H9 (cell line): ENCODE data around the gene XIRP2. TPM values are rescaled to one million over a fixed set of nuclear protein-coding genes. Genes with fewer than 3 reads are reported as not detected.

ENCODE experiments used
- DNase-seq: peaks from one replicate; pipeline ENCODE4 v3.0.0-alpha.2; 2017
- H2AFZ ChIP-seq: one replicate; pipeline ENCODE4 v1.6.1; 2013; ENCODE audit warnings: mild to moderate bottlenecking, low read length, control low read depth, moderate library complexity
- H2AK5ac ChIP-seq: 2 replicates; pipeline ENCODE4 v1.6.1; 2013; ENCODE audit warnings: low read length, control low read depth, mixed read lengths; ENCODE audit not compliant: insufficient read length
- H2BK120ac ChIP-seq: one replicate; pipeline ENCODE4 v1.6.1; 2013; ENCODE audit warnings: low read depth, mild to moderate bottlenecking, low read length, control low read depth, inconsistent platforms; ENCODE audit not compliant: poor library complexity, severe bottlenecking
- H2BK12ac ChIP-seq: 2 replicates; pipeline ENCODE4 v1.6.1; 2013; ENCODE audit warnings: low read length, control low read depth, mixed read lengths, low read depth; ENCODE audit not compliant: insufficient read length
- H2BK15ac ChIP-seq: 2 replicates; pipeline ENCODE4 v1.6.1; 2013; ENCODE audit warnings: low read depth, low read length, control low read depth
- H2BK20ac ChIP-seq: one replicate; pipeline ENCODE4 v1.6.1; 2013; ENCODE audit warnings: low read depth, mild to moderate bottlenecking, low read length, control low read depth, inconsistent platforms; ENCODE audit not compliant: poor library complexity, severe bottlenecking
- H2BK5ac ChIP-seq: 2 replicates; pipeline ENCODE4 v1.6.1; 2013; ENCODE audit warnings: low read length, control low read depth, mixed read lengths; ENCODE audit not compliant: insufficient read length
- H3K14ac ChIP-seq: 2 replicates; pipeline ENCODE4 v1.6.1; 2013; ENCODE audit warnings: low read length, control low read depth; ENCODE audit not compliant: insufficient read depth
- H3K18ac ChIP-seq: 2 replicates; pipeline ENCODE4 v1.6.1; 2013; ENCODE audit warnings: low read depth, mild to moderate bottlenecking, mixed read lengths, low read length, control low read depth; ENCODE audit not compliant: insufficient read length
- H3K23ac ChIP-seq: 2 replicates; pipeline ENCODE4 v1.6.1; 2013; ENCODE audit warnings: low read length, control low read depth, mixed read lengths, low read depth; ENCODE audit not compliant: insufficient read length
- H3K23me2 ChIP-seq: 2 replicates; pipeline ENCODE4 v1.6.1; 2013; ENCODE audit warnings: low read depth, mild to moderate bottlenecking, mixed read lengths, low read length, control low read depth; ENCODE audit not compliant: insufficient read length, poor library complexity, severe bottlenecking
- H3K27ac ChIP-seq: 2 replicates; pipeline ENCODE4 v1.5.1; 2013; ENCODE audit warnings: low read length, control low read depth, mixed read lengths, low read depth; ENCODE audit not compliant: insufficient read length
- H3K27me3 ChIP-seq: 2 replicates; pipeline ENCODE4 v1.6.1; 2013; ENCODE audit warnings: low read length, control low read depth, inconsistent platforms; ENCODE audit not compliant: insufficient read depth
- H3K4ac ChIP-seq: 2 replicates; pipeline ENCODE4 v1.6.1; 2013; ENCODE audit warnings: low read depth, mild to moderate bottlenecking, control low read depth, inconsistent platforms, low read length, moderate library complexity
- H3K4me1 ChIP-seq: 2 replicates; pipeline ENCODE4 v1.6.1; 2013; ENCODE audit warnings: low read length, control low read depth, inconsistent platforms; ENCODE audit not compliant: insufficient read depth
- H3K4me2 ChIP-seq: 2 replicates; pipeline ENCODE4 v1.6.1; 2013; ENCODE audit warnings: low read length, control low read depth, mixed read lengths; ENCODE audit not compliant: insufficient read length, insufficient read depth
- H3K56ac ChIP-seq: 2 replicates; pipeline ENCODE4 v1.6.1; 2013; ENCODE audit warnings: low read depth, mild to moderate bottlenecking, mixed read lengths, low read length, control low read depth; ENCODE audit not compliant: insufficient read length
- H3K79me1 ChIP-seq: 2 replicates; pipeline ENCODE4 v1.6.1; 2013; ENCODE audit warnings: low read depth, mild to moderate bottlenecking, moderate library complexity, low read length, control low read depth, inconsistent platforms; ENCODE audit not compliant: insufficient read depth, poor library complexity, severe bottlenecking
- H3K79me2 ChIP-seq: 2 replicates; pipeline ENCODE4 v1.6.1; 2013; ENCODE audit warnings: low read length, control low read depth, inconsistent platforms; ENCODE audit not compliant: insufficient read depth
- H3K9ac ChIP-seq: 2 replicates; pipeline ENCODE4 v1.6.1; 2013; ENCODE audit warnings: low read length, control low read depth, mixed read lengths; ENCODE audit not compliant: insufficient read length; ENCODE audit errors: extremely low read depth
- H3K9me3 ChIP-seq: one replicate; pipeline ENCODE4 v1.6.1; 2013; ENCODE audit warnings: low read depth, low read length, inconsistent platforms; ENCODE audit not compliant: control insufficient read depth
- H3T11ph ChIP-seq: one replicate; pipeline ENCODE4 v1.6.1; 2013; ENCODE audit warnings: mild to moderate bottlenecking, low read length, control low read depth, inconsistent platforms
- H4K20me1 ChIP-seq: one replicate; pipeline ENCODE4 v1.6.1; 2013; ENCODE audit not compliant: control insufficient read depth, insufficient read length, insufficient read depth
- H4K5ac ChIP-seq: 2 replicates; pipeline ENCODE4 v1.6.1; 2013; ENCODE audit warnings: low read depth, mild to moderate bottlenecking, mixed read lengths, low read length, control low read depth; ENCODE audit not compliant: insufficient read length
- H4K8ac ChIP-seq: replicated peaks from 2 replicates; pipeline ENCODE4 v1.6.1; 2013; ENCODE audit warnings: low read length, control low read depth, mixed read lengths, low read depth; ENCODE audit not compliant: insufficient read length
- H4K91ac ChIP-seq: 2 replicates; pipeline ENCODE4 v1.6.1; 2013; ENCODE audit warnings: low read depth, mild to moderate bottlenecking, moderate library complexity, mixed read lengths, low read length, control low read depth; ENCODE audit not compliant: insufficient read length
- H3K27ac Mint-ChIP-seq, 3 experiments: 2 replicates in 2 of 3; 3 replicates in 1 of 3; pipeline ENCODE4 v1.8.0; 2020 to 2021; ENCODE audit warnings: mixed read lengths in 3 of 3, mild to moderate bottlenecking in 1 of 3, moderate library complexity in 1 of 3
- H3K27me3 Mint-ChIP-seq: 2 replicates; pipeline ENCODE4 v1.8.0; 2021; ENCODE audit warnings: low read depth, mild to moderate bottlenecking, moderate library complexity, mixed read lengths
- H3K36me3 Mint-ChIP-seq, 3 experiments: 2 replicates in 2 of 3; 3 replicates in 1 of 3; pipeline ENCODE4 v1.8.0; 2020 to 2021; ENCODE audit warnings: low read depth in 3 of 3, mixed read lengths in 3 of 3; ENCODE audit not compliant: insufficient read depth in 1 of 3
- H3K4me1 Mint-ChIP-seq, 2 experiments: 2 replicates each; pipeline ENCODE4 v1.8.0; 2020; ENCODE audit warnings: mixed read lengths in 2 of 2
- H3K4me3 Mint-ChIP-seq, 2 experiments: 2 replicates in 1 of 2; 3 replicates in 1 of 2; pipeline ENCODE4 v1.8.0; 2020 to 2021; ENCODE audit warnings: mild to moderate bottlenecking in 2 of 2, mixed read lengths in 2 of 2, moderate library complexity in 1 of 2
- H3K9me3 Mint-ChIP-seq, 2 experiments: 2 replicates in 1 of 2; 3 replicates in 1 of 2; pipeline ENCODE4 v1.8.0; 2020; ENCODE audit warnings: mild to moderate bottlenecking in 2 of 2, mixed read lengths in 2 of 2, moderate library complexity in 1 of 2
- CTCF ChIP-seq: fragments of 200-600 bp; sonication (generic); conservative IDR thresholded peaks from 3 replicates; pipeline ENCODE4 v1.8.0; 2021; ENCODE audit warnings: antibody characterized with exemption, mild to moderate bottlenecking
- WGBS: extraction: QIAGEN DNeasy Blood & Tissue Kit; methylation state at CpG from one replicate; pipeline ENCODE4 v1.1.7; 2013; ENCODE audit warnings: missing lambda C conversion rate, low lambda C conversion rate, mixed read lengths; ENCODE audit not compliant: insufficient read length; ENCODE audit errors: extremely low coverage; 5-methylcytosine and 5-hydroxymethylcytosine counted together
- total RNA-seq: library from RNA; stranded (reverse); gene quantifications from 2 replicates; pipeline ENCODE4 v1.2.1, GENCODE V29; 2021

Gene XIRP2
- total RNA-seq, 1 experiment from 2014 or later = 0.07 TPM

- no peak overlapping the region for H3K27ac ChIP-seq
- H3K23ac ChIP-seq = no peak overlapping the region
- H3K27ac Mint-ChIP-seq = no peak overlapping the region; a peak in 1 of 7 replicates
- DNase-seq = no peak
- no CpG with 5 or more reads among the region's 3 CpGs for WGBS
- no peak overlapping the region for H2BK12ac ChIP-seq
- H3K27me3 ChIP-seq = no peaks in the 10 kb centered on the region
- no peak overlapping the region for H3K18ac ChIP-seq
- no peak overlapping the region for H3K9ac ChIP-seq
- no peak overlapping the region for H3T11ph ChIP-seq
- H3K56ac ChIP-seq = no peak overlapping the region
- no peak overlapping the region for H4K91ac ChIP-seq
- no peak overlapping the region for H3K4me3 Mint-ChIP-seq
- no peak overlapping the region for H2BK15ac ChIP-seq
- no peak overlapping the region for H3K14ac ChIP-seq
- no peak overlapping the region for H3K4me2 ChIP-seq
- H3K36me3 Mint-ChIP-seq = no peaks in the 10 kb centered on the region
- H3K79me1 ChIP-seq = no peaks in the 10 kb centered on the region
- no peak for TF ChIP-seq CTCF
- H2BK5ac ChIP-seq = no peak overlapping the region
- peaks cover 9 to 10% of the 10 kb centered on the region in 2 experiments; a peak in 3 of 4 replicates for H3K4me1 Mint-ChIP-seq
- no peaks in the 10 kb centered on the region for H3K9me3 Mint-ChIP-seq
- H3K27me3 Mint-ChIP-seq = no peaks in the 10 kb centered on the region
- no peak overlapping the region for H2AFZ ChIP-seq
- H4K5ac ChIP-seq = no peak overlapping the region
- H2AK5ac ChIP-seq = no peak overlapping the region
- no peaks in the 10 kb centered on the region for H3K23me2 ChIP-seq
- no peak overlapping the region for H2BK120ac ChIP-seq
- no peak overlapping the region for H2BK20ac ChIP-seq
- no peaks in the 10 kb centered on the region for H3K79me2 ChIP-seq
- no peaks in the 10 kb centered on the region for H3K4me1 ChIP-seq
- no peak overlapping the region for H4K8ac ChIP-seq
- H3K9me3 ChIP-seq = no peaks in the 10 kb centered on the region
- no peaks in the 10 kb centered on the region for H4K20me1 ChIP-seq
- no peak overlapping the region for H3K4ac ChIP-seq
These were observed 321.5 kb downstream of the XIRP2 start for GRCh38 chr2:167209784-167210183.
